Coronary artery (tissue), 2 donors: ENCODE results near the gene VSX1.

ENCODE experiments used
- DNase-seq: peaks from one replicate; pipeline ENCODE4 v3.0.0-alpha.2; 2017; ENCODE audit warnings: low spot score
- H3K27ac ChIP-seq, 2 donors: fragments of 200-600 bp; sonication (generic); one replicate each; pipeline ENCODE4 v1.5.1; 2016 to 2019
- H3K4me3 ChIP-seq: fragments of 200-600 bp; sonication (generic); 2 replicates; pipeline ENCODE4 v1.5.1; 2016; ENCODE audit warnings: mild to moderate bottlenecking, moderate library complexity
- TF ChIP-seq, protein P1 (sequence below): fragments of 200-600 bp; sonication (generic); IDR thresholded peaks from one replicate; pipeline ENCODE4 v1.5.1; 2019; ENCODE audit warnings: antibody characterized with exemption

Gene VSX1

GRCh38 chr20:25057234-25058050 is 24.5 kb downstream of the VSX1 start:
- H3K27ac ChIP-seq = peak overlapping the region; percentile 93 to 96
- peak overlapping the region; percentile 87 for H3K4me3 ChIP-seq
- TF ChIP-seq, protein P1, sequence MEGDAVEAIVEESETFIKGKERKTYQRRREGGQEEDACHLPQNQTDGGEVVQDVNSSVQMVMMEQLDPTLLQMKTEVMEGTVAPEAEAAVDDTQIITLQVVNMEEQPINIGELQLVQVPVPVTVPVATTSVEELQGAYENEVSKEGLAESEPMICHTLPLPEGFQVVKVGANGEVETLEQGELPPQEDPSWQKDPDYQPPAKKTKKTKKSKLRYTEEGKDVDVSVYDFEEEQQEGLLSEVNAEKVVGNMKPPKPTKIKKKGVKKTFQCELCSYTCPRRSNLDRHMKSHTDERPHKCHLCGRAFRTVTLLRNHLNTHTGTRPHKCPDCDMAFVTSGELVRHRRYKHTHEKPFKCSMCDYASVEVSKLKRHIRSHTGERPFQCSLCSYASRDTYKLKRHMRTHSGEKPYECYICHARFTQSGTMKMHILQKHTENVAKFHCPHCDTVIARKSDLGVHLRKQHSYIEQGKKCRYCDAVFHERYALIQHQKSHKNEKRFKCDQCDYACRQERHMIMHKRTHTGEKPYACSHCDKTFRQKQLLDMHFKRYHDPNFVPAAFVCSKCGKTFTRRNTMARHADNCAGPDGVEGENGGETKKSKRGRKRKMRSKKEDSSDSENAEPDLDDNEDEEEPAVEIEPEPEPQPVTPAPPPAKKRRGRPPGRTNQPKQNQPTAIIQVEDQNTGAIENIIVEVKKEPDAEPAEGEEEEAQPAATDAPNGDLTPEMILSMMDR = no peak
- peak; percentile 90 for DNase-seq

DNA sequence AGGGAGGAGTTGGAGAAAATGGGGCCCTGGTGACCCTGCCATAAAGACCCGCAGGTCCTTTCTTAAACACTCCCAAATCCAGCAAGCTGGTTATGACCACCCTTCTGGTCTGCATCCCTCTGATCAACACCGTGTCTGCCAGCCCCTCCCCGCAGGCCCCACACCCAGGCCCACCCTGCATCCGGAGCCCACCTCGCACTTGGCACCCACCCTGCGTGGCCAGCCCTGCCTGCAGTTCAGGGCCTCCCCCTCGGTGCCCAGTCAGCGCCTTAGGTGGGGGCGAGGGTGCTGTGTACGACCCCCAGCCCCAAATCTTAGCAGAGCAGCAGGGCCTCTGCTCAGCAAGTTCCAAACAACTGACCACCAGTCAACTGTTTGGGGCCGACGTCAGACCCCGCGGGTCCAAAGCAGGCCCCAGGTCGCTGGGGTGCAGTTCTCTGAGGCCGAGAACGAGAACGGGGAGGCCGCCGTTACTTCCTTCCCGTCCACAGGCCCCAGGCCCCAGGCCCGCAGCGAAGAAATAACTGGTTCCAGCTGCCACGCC is 25.2 kb downstream of the VSX1 start:
- peak overlapping the region; percentile 87 for H3K4me3 ChIP-seq
- peak overlapping the region; percentile 93 to 96 for H3K27ac ChIP-seq
- DNase-seq = peak; percentile 78
- TF ChIP-seq, protein P1 = no peak

GRCh38 chr20:25055711-25056495 is 26.0 kb downstream of the VSX1 start:
- TF ChIP-seq, protein P1 = no peak
- DNase-seq = peak; percentile 65
- peak overlapping the region; percentile 93 to 96 for H3K27ac ChIP-seq
- peak overlapping the region; percentile 87 for H3K4me3 ChIP-seq

DNA sequence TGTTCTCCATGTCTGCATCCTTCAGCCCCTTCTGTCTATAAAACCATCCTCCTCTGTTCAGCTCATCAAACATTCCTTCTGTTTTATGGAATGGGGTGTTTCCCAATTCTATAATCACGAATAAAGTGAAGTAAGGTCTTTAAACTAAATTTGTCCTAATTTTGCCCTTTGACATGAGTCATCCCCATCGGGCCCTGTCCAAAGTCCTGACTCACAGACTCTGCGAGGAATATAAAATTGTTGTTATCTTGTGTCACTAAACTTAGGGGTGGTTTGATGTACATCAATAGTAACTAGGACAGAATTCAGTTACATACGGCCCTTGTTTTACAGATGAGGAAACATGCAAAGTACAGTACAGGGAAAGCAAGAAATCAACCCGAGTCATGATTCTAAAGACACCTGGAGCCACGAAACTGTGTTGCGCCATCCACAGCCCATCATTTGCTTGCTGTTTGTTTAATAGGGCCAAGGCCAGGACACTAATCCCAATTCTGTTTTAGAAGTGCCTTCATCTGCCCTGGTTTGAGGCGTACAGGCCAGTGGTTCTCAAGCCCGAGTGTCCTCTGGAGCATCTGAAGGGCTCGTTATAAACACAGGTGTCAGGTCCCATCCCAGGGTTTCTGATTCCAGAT is 26.8 kb downstream of the VSX1 start:
- peak overlapping the region; percentile 93 to 96 for H3K27ac ChIP-seq
- peak overlapping the region; percentile 87 for H3K4me3 ChIP-seq
- TF ChIP-seq, protein P1 = no peak
- DNase-seq = no peak

GRCh38 chr20:25054096-25054820 is 27.7 kb downstream of the VSX1 start:
- Histone ChIP-seq H3K27ac (peak overlapping the region; percentile 93 to 96), H3K4me3 (peak overlapping the region; percentile 20)
- no peak for DNase-seq
- TF ChIP-seq, protein P1 = no peak
